HEK293 (cell line): ENCODE measurements around the gene SPOCK1.

Experiments used
- KLF16 ChIP-seq: fragments of 450-650 bp; formaldehyde crosslinking; IDR thresholded peaks from 2 replicates; pipeline ENCODE4 v1.5.1; 2017; ENCODE audit warnings: missing biosample characterization, missing genetic modification characterization
- ZNF2 ChIP-seq: fragments of 450-650 bp; formaldehyde crosslinking; IDR thresholded peaks from 2 replicates; pipeline ENCODE4 v1.5.1; 2016; ENCODE audit warnings: missing biosample characterization, missing genetic modification characterization
- ZNF24 ChIP-seq: fragments of 450-650 bp; formaldehyde crosslinking; IDR thresholded peaks from 2 replicates; pipeline ENCODE4 v1.5.1; 2016; ENCODE audit warnings: missing biosample characterization, missing genetic modification characterization
- ZNF660 ChIP-seq: fragments of 450-650 bp; IDR thresholded peaks from 2 replicates; pipeline ENCODE4 v1.5.1; 2018; ENCODE audit warnings: missing biosample characterization, mild to moderate bottlenecking, missing genetic modification characterization
- ZSCAN16 ChIP-seq: fragments of 450-650 bp; formaldehyde crosslinking; IDR thresholded peaks from 2 replicates; pipeline ENCODE4 v1.5.1; 2016; ENCODE audit warnings: missing biosample characterization, missing genetic modification characterization
- TF ChIP-seq, protein P1 (sequence below): fragments of 450-650 bp; formaldehyde crosslinking; IDR thresholded peaks from 2 replicates; pipeline ENCODE4 v1.5.1; 2016; ENCODE audit warnings: missing biosample characterization, missing genetic modification characterization
- TF ChIP-seq, protein P2 (sequence below): fragments of 450-650 bp; formaldehyde crosslinking; IDR thresholded peaks from 2 replicates; pipeline ENCODE4 v1.5.1; 2016; ENCODE audit warnings: missing biosample characterization, missing genetic modification characterization

DNA sequence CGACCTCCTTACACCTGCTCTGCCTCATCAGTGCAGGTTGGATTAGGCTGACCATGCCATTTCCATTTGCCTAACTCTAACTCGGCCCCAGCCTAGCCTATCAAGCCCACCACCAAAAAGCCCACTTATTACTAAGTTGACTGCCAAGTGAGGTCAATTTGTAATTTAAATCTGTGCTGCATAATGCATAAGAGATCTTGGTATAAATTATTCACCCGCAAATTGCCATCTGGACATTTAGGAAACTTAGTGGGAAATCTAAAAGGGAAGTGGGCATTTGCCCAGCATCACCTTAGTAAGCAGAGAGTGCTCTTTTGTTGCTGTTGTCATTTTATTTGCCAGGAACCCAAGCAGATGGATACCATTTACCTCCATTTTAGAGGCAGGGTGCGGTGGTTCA, 143.0 kb downstream of the SPOCK1 start:
- no peak for TF ChIP-seq ZNF24 (tag by site-specific recombination)
- no peak for TF ChIP-seq ZSCAN16 (tag by site-specific recombination)
- TF ChIP-seq KLF16 (tag by site-specific recombination) = no peak
- TF ChIP-seq, protein P1, sequence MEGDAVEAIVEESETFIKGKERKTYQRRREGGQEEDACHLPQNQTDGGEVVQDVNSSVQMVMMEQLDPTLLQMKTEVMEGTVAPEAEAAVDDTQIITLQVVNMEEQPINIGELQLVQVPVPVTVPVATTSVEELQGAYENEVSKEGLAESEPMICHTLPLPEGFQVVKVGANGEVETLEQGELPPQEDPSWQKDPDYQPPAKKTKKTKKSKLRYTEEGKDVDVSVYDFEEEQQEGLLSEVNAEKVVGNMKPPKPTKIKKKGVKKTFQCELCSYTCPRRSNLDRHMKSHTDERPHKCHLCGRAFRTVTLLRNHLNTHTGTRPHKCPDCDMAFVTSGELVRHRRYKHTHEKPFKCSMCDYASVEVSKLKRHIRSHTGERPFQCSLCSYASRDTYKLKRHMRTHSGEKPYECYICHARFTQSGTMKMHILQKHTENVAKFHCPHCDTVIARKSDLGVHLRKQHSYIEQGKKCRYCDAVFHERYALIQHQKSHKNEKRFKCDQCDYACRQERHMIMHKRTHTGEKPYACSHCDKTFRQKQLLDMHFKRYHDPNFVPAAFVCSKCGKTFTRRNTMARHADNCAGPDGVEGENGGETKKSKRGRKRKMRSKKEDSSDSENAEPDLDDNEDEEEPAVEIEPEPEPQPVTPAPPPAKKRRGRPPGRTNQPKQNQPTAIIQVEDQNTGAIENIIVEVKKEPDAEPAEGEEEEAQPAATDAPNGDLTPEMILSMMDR (tag by site-specific recombination) = no peak
- no peak for TF ChIP-seq ZNF660
- TF ChIP-seq, protein P2, sequence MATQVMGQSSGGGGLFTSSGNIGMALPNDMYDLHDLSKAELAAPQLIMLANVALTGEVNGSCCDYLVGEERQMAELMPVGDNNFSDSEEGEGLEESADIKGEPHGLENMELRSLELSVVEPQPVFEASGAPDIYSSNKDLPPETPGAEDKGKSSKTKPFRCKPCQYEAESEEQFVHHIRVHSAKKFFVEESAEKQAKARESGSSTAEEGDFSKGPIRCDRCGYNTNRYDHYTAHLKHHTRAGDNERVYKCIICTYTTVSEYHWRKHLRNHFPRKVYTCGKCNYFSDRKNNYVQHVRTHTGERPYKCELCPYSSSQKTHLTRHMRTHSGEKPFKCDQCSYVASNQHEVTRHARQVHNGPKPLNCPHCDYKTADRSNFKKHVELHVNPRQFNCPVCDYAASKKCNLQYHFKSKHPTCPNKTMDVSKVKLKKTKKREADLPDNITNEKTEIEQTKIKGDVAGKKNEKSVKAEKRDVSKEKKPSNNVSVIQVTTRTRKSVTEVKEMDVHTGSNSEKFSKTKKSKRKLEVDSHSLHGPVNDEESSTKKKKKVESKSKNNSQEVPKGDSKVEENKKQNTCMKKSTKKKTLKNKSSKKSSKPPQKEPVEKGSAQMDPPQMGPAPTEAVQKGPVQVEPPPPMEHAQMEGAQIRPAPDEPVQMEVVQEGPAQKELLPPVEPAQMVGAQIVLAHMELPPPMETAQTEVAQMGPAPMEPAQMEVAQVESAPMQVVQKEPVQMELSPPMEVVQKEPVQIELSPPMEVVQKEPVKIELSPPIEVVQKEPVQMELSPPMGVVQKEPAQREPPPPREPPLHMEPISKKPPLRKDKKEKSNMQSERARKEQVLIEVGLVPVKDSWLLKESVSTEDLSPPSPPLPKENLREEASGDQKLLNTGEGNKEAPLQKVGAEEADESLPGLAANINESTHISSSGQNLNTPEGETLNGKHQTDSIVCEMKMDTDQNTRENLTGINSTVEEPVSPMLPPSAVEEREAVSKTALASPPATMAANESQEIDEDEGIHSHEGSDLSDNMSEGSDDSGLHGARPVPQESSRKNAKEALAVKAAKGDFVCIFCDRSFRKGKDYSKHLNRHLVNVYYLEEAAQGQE (tag by site-specific recombination) = no peak
- no peak for TF ChIP-seq ZNF2
